Measurements from ENCODE around the gene ZNF141.
A peak's percentile ranks its signal among the peaks of the same experiment; 100 is the strongest.
"Not testable (repeated sequence)": the region's sequence is repeated elsewhere in the genome, so short reads cannot be mapped to it uniquely, and the experiment has no call there.

Gene ZNF141

DNA sequence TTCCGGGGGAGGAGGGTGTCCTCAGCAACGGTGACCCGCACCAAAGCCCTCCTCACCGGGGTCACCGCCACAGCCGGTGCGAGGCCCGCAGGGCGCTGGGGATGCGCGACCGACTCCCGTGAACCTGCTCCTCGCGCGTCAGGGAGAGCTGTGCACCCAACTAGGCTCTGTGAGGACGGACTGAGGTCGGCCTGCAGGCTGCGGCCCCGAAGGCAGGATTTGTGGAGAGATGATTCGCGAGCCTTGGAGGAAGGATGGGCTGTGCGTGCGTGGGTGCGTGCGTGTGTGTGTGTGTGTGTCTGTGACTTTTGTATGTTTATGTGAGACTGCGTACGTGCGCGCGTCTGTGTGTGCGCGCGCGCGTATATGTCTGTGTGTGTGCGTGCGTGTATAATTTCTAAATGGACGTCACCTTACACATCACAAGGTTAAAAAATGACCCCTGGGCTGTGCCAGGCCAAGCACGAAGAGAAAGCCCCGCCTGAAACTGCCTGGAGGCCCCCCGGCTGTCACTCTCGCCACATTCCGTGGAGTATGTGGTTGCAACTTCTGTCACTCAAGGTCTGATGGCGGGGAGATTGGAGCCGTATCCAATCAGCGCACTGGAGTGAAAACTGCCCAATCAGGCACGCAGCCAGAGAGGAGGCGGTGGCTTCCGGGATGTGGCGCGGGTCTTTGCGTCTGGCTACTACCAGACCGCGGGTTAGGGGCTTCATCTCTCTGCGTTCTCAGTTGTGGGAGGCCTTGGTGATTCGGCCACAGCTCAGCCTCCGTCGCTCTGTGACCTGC lies at the start of gene ZNF141:
ZNF141 (plus strand) TSS at position 672 of the 789 bp plus-strand sequence. CDS start 170 bp downstream, outside the sequence.
- DNase-seq: peak; percentile 87

- no peak for DNase-seq
These were observed 48.7 kb upstream of the ZNF141 start for GRCh38 chr4:288891-289290.

- DNase-seq: no peak
These were observed 42.9 kb upstream of the ZNF141 start for GRCh38 chr4:294732-295131.

DNA sequence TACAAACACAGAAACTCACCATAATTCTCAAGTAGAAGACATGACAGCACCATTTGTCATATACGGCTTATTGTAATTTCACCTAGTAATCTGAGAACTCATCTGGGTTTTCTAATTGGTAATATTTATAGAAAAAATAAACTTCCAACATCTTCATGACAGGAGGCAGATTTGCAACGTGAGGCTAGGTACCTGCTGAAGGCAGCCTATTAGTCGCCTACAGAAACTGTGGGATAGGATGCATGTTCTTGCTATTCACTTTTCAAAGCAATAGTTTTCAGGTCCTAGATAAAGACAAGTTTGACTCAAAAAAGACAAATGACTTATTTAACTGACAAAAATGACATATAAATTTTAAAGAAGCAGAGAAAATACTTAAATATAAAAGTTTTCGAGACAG lies 35.2 kb upstream of the ZNF141 start:
- DNase-seq: no peak

GRCh38 chr4:304516-304915 lies 33.1 kb upstream of the ZNF141 start:
- not testable (repeated sequence) for DNase-seq

DNA sequence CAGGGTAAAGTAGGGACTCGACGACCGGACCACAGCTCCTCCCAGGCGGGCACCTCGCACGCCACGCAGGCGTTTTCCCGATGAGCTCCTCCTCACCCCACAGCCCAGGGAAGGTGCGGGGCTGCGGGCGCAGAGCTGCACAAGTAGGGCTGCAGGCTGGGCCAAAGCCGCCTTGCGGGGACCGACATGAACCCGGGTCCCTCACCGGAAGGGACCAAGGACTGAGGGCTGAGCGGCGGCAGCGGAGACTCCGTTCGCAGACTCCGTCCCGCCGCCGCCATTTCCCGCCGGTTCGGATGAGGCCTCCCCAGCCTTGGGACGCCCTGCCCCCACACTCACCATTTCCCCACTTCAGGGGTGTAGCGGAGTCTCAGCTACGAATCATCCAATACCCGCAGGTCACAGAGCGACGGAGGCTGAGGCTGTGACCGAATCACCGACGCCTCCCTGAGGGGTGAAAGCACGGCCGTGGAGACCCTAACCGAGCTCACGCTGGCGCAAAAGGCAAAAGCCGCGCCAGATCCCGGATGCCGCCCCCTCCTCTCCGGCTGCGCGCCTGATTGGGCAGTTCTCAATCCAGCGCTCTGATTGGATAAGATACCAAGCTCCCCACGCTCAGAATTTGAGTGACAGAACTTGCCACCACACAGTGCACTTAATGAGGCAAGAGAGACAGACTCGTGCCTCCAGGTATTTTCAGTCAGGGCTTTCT lies 32.5 kb upstream of the ZNF141 start, which contains the start of gene ZNF732:
ZNF732 (minus strand) TSS at position 506 of the 712 bp plus-strand sequence; CDS start at position 342, 164 bp downstream.
- no peak for DNase-seq

DNA sequence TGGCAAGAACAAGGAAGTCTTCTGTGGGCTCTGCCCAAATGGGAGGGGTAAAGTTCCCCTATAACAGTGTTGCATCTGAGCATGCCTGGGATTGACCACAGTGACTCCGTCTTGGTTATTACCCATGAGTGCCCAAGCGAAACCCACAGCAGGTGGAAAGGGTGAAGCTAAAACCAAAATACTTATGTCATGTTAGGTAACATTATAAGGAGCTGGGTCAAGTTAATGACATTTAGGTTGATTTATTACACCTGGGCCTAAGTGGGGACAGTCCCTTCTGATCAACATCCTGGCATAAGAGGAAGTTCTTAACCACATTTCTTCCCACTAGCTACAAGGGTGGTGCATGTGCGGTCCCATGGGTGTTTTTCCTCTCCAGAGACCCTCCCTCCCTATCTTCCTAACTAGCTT lies 31.1 kb upstream of the ZNF141 start:
- DNase-seq: no peak

GRCh38 chr4:309807-310206 lies 27.8 kb upstream of the ZNF141 start:
- DNase-seq: no peak

DNA sequence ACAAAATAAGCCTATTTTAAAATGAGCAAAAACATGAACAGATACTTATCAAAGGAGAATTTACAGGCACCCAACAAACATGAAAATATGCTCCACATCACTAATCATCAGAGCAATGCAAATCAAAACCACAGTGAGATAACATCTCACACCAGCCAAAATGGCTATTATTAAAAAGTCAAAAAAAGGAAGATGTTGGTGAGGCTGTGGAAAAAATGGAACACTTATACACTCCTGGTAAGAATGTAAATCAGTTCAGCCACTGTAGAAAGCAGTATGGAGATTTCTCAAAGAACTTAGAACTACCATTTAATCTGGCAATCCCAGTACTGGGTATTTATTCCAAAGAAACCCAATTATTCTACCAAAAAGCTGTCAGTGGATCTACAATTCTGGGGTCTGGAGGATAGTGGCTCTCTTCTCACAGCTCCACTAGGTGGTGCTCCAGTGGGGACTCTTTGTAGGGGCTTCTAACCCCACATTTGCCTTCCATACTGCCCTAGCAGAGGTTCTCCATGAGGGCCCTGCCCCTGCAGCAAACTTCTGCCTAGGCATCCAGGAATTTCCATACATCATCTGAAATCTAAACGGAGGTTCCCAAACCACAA lies 23.2 kb upstream of the ZNF141 start:
- DNase-seq: no peak

- no peak for DNase-seq
These were observed 8.9 kb upstream of the ZNF141 start for GRCh38 chr4:328729-329128.

GRCh38 chr4:335515-335914 lies 2.1 kb upstream of the ZNF141 start:
- DNase-seq: no peak

DNA sequence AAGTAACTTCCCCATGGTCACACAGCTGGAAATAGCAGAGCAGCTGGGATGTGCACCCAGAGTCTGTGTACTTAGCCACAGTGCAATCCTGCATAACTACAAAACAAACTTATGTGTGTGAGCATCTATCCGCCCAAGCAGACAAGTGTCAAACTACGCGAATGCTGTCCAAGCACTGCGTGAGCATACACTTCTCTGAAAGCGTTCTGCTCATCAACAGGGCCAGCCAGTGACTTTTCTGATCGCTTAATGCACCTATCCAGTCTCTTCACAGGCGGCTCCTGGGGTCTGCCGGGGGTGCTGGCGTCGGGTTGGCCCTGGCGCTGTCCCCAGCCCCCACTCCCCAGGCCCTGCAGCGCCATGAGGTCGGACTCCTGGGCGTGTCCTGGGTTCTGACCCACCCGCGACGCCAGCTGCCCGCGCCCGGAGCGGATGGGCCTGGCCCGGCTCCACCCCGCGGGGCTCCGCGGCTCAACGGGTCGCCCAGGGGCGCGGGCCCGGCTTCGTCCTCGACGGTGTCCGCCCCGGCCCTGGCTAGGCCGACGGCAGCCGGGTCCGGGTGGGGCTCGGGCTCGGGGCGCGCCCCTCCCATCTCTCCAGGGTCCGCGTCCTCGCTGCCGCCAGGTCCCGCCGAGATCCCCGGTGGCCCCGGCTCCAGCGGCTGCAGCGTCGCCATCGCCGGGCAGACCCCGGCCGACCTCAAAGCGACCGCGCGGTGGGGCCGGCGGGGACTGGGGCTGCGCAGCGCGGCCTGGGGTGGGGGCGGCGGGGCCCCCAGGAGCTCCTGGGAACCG lies 1.3 kb upstream of the ZNF141 start:
- DNase-seq: no peak

DNA sequence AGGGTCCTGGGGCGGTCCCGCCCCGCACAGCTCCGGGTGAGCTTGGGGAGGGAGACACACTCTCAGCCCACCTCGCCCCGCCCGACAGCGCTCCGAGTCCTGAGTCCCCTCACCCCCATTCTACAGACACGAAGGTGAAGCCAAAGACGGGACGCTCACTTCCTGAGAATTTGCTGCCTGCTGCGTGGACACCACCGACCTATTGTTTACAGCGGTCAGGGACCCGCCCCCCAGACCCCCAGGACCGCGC lies 796 bp upstream of the ZNF141 start:
- DNase-seq: no peak

DNA sequence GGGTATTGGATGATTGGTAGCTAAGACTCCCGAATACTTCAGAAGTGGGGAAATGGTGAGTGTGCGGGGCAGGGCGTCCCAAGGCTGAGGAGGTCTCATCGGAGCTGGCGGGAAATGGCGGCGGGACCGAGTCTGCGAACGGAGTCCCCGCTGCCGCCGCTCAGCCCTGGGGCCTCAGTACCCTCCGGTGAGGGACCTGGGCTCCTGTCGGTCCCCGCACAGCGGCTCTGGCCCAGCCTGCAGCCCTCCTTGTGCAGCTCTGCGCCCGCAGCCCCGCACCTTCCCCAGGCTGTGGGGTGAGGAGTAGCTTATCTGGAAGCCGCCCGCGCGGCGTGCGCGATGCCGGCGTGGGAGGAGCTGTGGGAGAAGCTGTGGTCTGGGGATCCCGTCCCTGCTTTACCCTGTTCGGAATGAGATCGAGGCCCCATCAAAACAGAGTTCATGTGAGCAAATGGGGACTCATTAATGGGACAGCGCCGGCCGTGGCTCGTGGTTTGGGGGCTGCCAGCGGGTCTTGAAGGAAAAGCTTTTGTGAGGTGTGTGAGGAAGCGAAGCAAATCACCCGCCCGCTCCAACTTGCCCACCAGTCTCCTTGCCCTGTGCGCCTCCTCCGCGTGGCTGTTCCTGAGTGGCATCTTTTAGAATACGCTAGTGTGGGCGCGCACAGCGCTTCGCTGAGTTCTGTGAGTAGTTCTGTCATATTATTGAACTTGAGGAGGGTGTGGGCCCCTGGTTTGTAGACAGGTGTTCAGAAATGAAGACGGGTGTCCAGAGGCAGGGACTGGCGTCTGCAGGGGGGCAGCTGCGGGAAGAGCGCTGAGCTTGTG lies 531 bp downstream of the ZNF141 start:
- DNase-seq: no peak

DNA sequence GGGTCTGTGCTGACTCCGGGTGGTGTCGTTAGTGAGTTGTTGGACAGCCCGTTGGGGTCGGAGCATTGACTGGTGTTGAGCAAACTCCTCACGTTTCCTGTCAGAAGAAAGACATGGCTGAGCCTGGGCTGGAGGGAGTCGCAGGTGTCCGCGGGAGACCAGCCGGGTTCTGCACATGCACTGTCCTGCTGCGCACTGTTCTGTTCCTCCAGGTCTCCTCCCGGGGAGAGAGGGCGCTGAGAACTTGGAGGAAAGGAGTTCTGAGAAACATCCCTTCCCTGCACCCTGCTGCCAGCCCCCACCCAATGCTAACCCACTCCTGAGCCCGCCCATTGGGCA lies 1.1 kb downstream of the ZNF141 start:
- no peak for DNase-seq

GRCh38 chr4:340011-340410 lies 2.4 kb downstream of the ZNF141 start:
- no peak for DNase-seq

DNA sequence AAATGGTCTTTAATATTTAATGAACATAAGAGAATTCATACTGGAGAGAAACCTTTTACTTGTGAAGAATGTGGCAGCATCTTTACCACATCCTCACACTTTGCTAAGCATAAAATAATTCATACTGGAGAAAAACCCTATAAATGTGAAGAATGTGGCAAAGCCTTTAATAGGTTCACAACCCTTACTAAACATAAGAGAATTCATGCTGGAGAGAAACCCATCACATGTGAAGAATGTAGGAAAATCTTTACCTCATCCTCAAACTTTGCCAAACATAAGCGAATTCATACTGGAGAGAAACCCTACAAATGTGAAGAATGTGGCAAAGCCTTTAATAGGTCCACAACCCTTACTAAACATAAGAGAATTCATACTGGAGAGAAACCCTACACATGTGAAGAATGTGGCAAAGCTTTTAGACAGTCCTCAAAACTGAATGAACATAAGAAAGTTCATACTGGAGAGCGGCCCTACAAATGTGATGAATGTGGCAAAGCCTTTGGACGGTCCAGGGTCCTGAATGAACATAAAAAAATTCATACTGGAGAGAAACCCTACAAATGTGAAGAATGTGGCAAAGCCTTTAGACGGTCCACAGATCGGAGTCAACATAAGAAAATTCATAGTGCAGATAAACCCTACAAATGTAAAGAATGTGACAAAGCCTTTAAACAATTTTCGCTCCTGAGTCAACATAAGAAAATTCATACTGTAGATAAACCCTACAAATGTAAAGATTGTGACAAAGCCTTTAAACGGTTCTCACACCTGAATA lies 35.6 kb downstream of the ZNF141 start:
- DNase-seq: no peak

- no peak for DNase-seq
These were observed 36.9 kb downstream of the ZNF141 start for GRCh38 chr4:374298-375160.

GRCh38 chr4:384311-385010 lies 46.8 kb downstream of the ZNF141 start:
- DNase-seq: no peak
